Loucy (cell line): ENCODE results near the gene TMIE.

Experiments
- H2AFZ ChIP-seq: fragments of 200-600 bp; sonication (generic); 2 replicates; pipeline ENCODE4 v1.6.0; 2016; ENCODE audit warnings: antibody characterized with exemption, mild to moderate bottlenecking, low read length, moderate library complexity
- H3F3A ChIP-seq: fragments of 200-600 bp; 2 replicates; pipeline ENCODE4 v1.6.0; 2016; ENCODE audit warnings: antibody characterized with exemption, low read depth, mild to moderate bottlenecking
- H3K27me3 ChIP-seq: fragments of 200-600 bp; sonication (generic); 2 replicates; pipeline ENCODE4 v1.6.1; 2014; ENCODE audit warnings: low read length, mild to moderate bottlenecking; ENCODE audit not compliant: insufficient read depth, poor library complexity, severe bottlenecking
- H3K36me3 ChIP-seq: fragments of 200-600 bp; sonication (generic); 2 replicates; pipeline ENCODE4 v1.6.1; 2016; ENCODE audit warnings: low read length; ENCODE audit not compliant: insufficient read depth
- H3K4me1 ChIP-seq: fragments of 200-600 bp; sonication (generic); 2 replicates; pipeline ENCODE4 v1.5.1; 2014; ENCODE audit warnings: low read length, mild to moderate bottlenecking; ENCODE audit not compliant: insufficient read depth, poor library complexity, severe bottlenecking
- H3K4me2 ChIP-seq: fragments of 200-600 bp; sonication (generic); 2 replicates; pipeline ENCODE4 v1.6.0; 2014; ENCODE audit warnings: antibody characterized with exemption, low read length, low read depth, mild to moderate bottlenecking; ENCODE audit not compliant: poor library complexity, severe bottlenecking
- H3K4me3 ChIP-seq: fragments of 200-600 bp; sonication (generic); 2 replicates; pipeline ENCODE4 v1.5.1; 2014; ENCODE audit warnings: low read length, mild to moderate bottlenecking, mixed read lengths; ENCODE audit not compliant: poor library complexity, severe bottlenecking
- H3K79me2 ChIP-seq: fragments of 200-600 bp; sonication (generic); 2 replicates; pipeline ENCODE4 v1.6.1; 2014; ENCODE audit warnings: low read length; ENCODE audit not compliant: insufficient read depth
- H3K9ac ChIP-seq: fragments of 200-600 bp; sonication (generic); 2 replicates; pipeline ENCODE4 v1.6.0; 2014; ENCODE audit warnings: mild to moderate bottlenecking, low read depth, low read length, moderate library complexity; ENCODE audit not compliant: poor library complexity, severe bottlenecking
- H3K9me2 ChIP-seq: fragments of 200-600 bp; sonication (generic); replicated peaks from 2 replicates; pipeline ENCODE4 v1.6.1; 2016; ENCODE audit warnings: low read depth, low read length, mixed read lengths
- H3K9me3 ChIP-seq: fragments of 200-600 bp; sonication (generic); 2 replicates; pipeline ENCODE4 v1.6.1; 2014; ENCODE audit warnings: mild to moderate bottlenecking, antibody characterized with exemption, low read length, low read depth; ENCODE audit not compliant: insufficient read depth
- H4K20me1 ChIP-seq: fragments of 200-600 bp; sonication (generic); 2 replicates; pipeline ENCODE4 v1.6.0; 2014; ENCODE audit warnings: antibody characterized with exemption, low read length, mild to moderate bottlenecking; ENCODE audit not compliant: insufficient read depth, poor library complexity, severe bottlenecking
- EZH2phosphoT487 ChIP-seq: fragments of 200-600 bp; IDR thresholded peaks from 2 replicates; pipeline ENCODE4 v1.6.1; 2018; ENCODE audit warnings: antibody characterized with exemption, mild to moderate bottlenecking, moderate library complexity, borderline replicate concordance
- TF ChIP-seq, protein P1 (sequence below): fragments of 200-600 bp; sonication (generic); conservative IDR thresholded peaks from 2 replicates; pipeline ENCODE4 v1.5.1; 2014; ENCODE audit warnings: mild to moderate bottlenecking, antibody characterized with exemption, low read length

TMIE gene

GRCh38 chr3:46663591-46664135 lies 37.5 kb upstream of the TMIE start:
- no peaks in the 10 kb centered on the region for H3K9me3 ChIP-seq
- H3K36me3 ChIP-seq, result no peaks in the 10 kb centered on the region
- H3K79me2 ChIP-seq, result no peaks in the 10 kb centered on the region
- no peaks in the 10 kb centered on the region for H3F3A ChIP-seq
- H3K4me3 ChIP-seq, result no peak overlapping the region
- H4K20me1 ChIP-seq, result no peaks in the 10 kb centered on the region
- H3K9me2 ChIP-seq, result no peaks in the 10 kb centered on the region
- TF ChIP-seq, protein P1, sequence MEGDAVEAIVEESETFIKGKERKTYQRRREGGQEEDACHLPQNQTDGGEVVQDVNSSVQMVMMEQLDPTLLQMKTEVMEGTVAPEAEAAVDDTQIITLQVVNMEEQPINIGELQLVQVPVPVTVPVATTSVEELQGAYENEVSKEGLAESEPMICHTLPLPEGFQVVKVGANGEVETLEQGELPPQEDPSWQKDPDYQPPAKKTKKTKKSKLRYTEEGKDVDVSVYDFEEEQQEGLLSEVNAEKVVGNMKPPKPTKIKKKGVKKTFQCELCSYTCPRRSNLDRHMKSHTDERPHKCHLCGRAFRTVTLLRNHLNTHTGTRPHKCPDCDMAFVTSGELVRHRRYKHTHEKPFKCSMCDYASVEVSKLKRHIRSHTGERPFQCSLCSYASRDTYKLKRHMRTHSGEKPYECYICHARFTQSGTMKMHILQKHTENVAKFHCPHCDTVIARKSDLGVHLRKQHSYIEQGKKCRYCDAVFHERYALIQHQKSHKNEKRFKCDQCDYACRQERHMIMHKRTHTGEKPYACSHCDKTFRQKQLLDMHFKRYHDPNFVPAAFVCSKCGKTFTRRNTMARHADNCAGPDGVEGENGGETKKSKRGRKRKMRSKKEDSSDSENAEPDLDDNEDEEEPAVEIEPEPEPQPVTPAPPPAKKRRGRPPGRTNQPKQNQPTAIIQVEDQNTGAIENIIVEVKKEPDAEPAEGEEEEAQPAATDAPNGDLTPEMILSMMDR, result peak; percentile 59
- TF ChIP-seq EZH2phosphoT487, result no peak
- H2AFZ ChIP-seq, result no peak overlapping the region
- H3K4me1 ChIP-seq, result no peaks in the 10 kb centered on the region
- no peaks in the 10 kb centered on the region for H3K27me3 ChIP-seq
- H3K9ac ChIP-seq, result no peak overlapping the region
- no peak overlapping the region for H3K4me2 ChIP-seq

- no peaks in the 10 kb centered on the region for H3K27me3 ChIP-seq
- H3K9me3 ChIP-seq, result no peaks in the 10 kb centered on the region
- no peaks in the 10 kb centered on the region for H3K4me1 ChIP-seq
- H3K9ac ChIP-seq, result no peak overlapping the region
- H3K36me3 ChIP-seq, result no peaks in the 10 kb centered on the region
- no peaks in the 10 kb centered on the region for H3K9me2 ChIP-seq
- no peaks in the 10 kb centered on the region for H4K20me1 ChIP-seq
- H3K79me2 ChIP-seq, result no peaks in the 10 kb centered on the region
- no peak overlapping the region for H3K4me2 ChIP-seq
- no peak overlapping the region for H2AFZ ChIP-seq
- no peaks in the 10 kb centered on the region for H3F3A ChIP-seq
- H3K4me3 ChIP-seq, result no peak overlapping the region
- TF ChIP-seq, protein P1, result no peak
- TF ChIP-seq EZH2phosphoT487, result no peak
Observed at GRCh38 chr3:46664188-46664970, 36.8 kb upstream of the TMIE start.

DNA sequence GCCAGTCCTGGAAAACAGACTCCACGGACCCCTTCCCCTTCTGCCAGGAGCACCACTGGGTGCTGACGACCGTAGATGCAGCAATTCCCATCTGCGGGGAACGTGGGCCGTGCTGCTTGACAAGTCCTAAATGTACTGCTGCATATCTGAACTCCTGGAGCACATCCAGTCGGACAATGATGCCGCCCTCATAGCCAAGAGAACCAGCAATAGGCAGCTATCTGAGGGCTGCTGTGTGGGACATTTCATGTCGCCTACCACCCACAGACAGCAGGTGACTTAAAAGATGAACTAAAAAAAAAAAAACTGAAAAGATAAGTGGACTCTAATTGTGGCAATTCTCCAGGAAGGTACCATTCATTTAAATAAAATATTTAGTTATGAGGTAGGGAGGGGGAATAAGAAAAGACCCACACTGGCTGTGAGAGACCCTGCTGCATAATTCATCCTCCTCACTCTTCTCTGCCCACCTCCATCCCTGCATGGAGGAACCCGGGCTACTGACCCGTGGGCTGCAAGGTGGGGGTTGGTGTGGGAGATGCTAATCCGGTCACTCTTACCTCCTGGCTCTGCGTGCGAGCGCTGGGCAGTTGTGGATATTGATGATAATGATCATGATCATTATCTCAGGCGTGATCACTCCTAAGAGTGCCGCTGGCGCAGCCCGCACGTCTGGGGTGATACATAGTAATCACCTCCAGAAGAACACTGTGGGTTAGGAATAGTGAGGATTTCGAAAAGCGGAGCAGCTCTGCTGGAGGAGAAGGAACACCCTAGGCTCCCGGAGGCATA lies 36.0 kb upstream of the TMIE start:
- no peaks in the 10 kb centered on the region for H3K27me3 ChIP-seq
- H2AFZ ChIP-seq, result no peak overlapping the region
- TF ChIP-seq, protein P1, result no peak
- no peak for TF ChIP-seq EZH2phosphoT487
- H3K4me1 ChIP-seq, result no peaks in the 10 kb centered on the region
- no peaks in the 10 kb centered on the region for H3K9me2 ChIP-seq
- no peaks in the 10 kb centered on the region for H3F3A ChIP-seq
- H3K9ac ChIP-seq, result no peak overlapping the region
- H4K20me1 ChIP-seq, result no peaks in the 10 kb centered on the region
- H3K36me3 ChIP-seq, result no peaks in the 10 kb centered on the region
- H3K79me2 ChIP-seq, result no peaks in the 10 kb centered on the region
- no peaks in the 10 kb centered on the region for H3K9me3 ChIP-seq
- no peak overlapping the region for H3K4me2 ChIP-seq
- H3K4me3 ChIP-seq, result no peak overlapping the region
